Fibroblast of lung (primary cell): ENCODE data around the gene C10orf71. TPM values are rescaled to one million over a fixed set of nuclear protein-coding genes. Genes with fewer than 3 reads are reported as not detected.

Experiments used
- DNase-seq, 2 donors: peaks; one replicate each; pipeline versions ENCODE4 v3.0.0 to v3.0.0-alpha.2; 2010; ENCODE audit warnings: low read depth in 2 of 2
- H2AFZ ChIP-seq: 2 replicates; pipeline ENCODE4 v1.5.1; 2012; ENCODE audit warnings: low read length, control low read depth, inconsistent platforms
- H3K27ac ChIP-seq: 2 replicates; pipeline ENCODE4 v1.5.1; 2011; ENCODE audit warnings: low read length, control low read depth; ENCODE audit not compliant: insufficient read depth
- H3K27me3 ChIP-seq: 2 replicates; pipeline ENCODE4 v1.5.1; 2011; ENCODE audit warnings: mild to moderate bottlenecking, low read length; ENCODE audit not compliant: control insufficient read depth, insufficient read depth
- H3K36me3 ChIP-seq: 2 replicates; pipeline ENCODE4 v1.5.1; 2011; ENCODE audit warnings: low read length; ENCODE audit not compliant: control insufficient read depth, insufficient read depth
- H3K4me1 ChIP-seq: 2 replicates; pipeline ENCODE4 v1.5.1; 2011; ENCODE audit warnings: low read length; ENCODE audit not compliant: control insufficient read depth, insufficient read depth; ENCODE audit errors: extremely low read depth
- H3K4me2 ChIP-seq: 2 replicates; pipeline ENCODE4 v1.5.1; 2011; ENCODE audit warnings: low read length, control low read depth; ENCODE audit not compliant: insufficient read depth; ENCODE audit errors: extremely low read depth
- H3K4me3 ChIP-seq, 4 experiments: fragments of 200-600 bp in 1 of 4; sonication (generic) in 1 of 4; replicated peaks in 1 of 4; 2 replicates each; pipeline ENCODE4 v1.5.1; 2011 to 2016; ENCODE audit warnings: low read length in 4 of 4, low read depth in 3 of 4, mild to moderate bottlenecking in 3 of 4, control low read depth in 2 of 4, inconsistent platforms in 1 of 4, mixed read lengths in 1 of 4; ENCODE audit not compliant: insufficient read depth in 1 of 4; ENCODE audit errors: control extremely low read depth in 1 of 4
- H3K79me2 ChIP-seq: 2 replicates; pipeline ENCODE4 v1.5.1; 2012; ENCODE audit warnings: mild to moderate bottlenecking, low read length, inconsistent platforms; ENCODE audit not compliant: control insufficient read depth, insufficient read depth
- H3K9ac ChIP-seq: 2 replicates; pipeline ENCODE4 v1.5.1; 2011; ENCODE audit warnings: mild to moderate bottlenecking, low read length, control low read depth; ENCODE audit not compliant: insufficient read depth
- H3K9me3 ChIP-seq: 2 replicates; pipeline ENCODE4 v1.5.1; 2012; ENCODE audit warnings: low read depth, low read length; ENCODE audit not compliant: control insufficient read depth, insufficient read depth
- H4K20me1 ChIP-seq: 2 replicates; pipeline ENCODE4 v1.5.1; 2011; ENCODE audit warnings: low read length; ENCODE audit not compliant: control insufficient read depth, insufficient read depth; ENCODE audit errors: extremely low read depth
- EZH2 ChIP-seq: IDR thresholded peaks from 2 replicates; pipeline ENCODE4 v1.5.1; 2012; ENCODE audit warnings: low read length, control low read depth, mild to moderate bottlenecking; ENCODE audit errors: missing control alignments
- polyA plus RNA-seq, 2 donors: library from polyadenylated mRNA; depleted of rRNA in 1 of 2; stranded (reverse) in 1 of 2; unstranded in 1 of 2; fragments of >200 nt; gene quantifications; 2 replicates each; pipeline ENCODE4 v1.2.1, GENCODE V29; 2011 to 2012; ENCODE audit warnings: missing spikeins in 1 of 2
- total RNA-seq: library from RNA; depleted of rRNA; stranded (reverse); fragments of >200 nt; gene quantifications from 2 replicates; pipeline ENCODE4 v1.2.1, GENCODE V29; 2014
- TF ChIP-seq, protein P1 (sequence below), 2 donors: IDR thresholded peaks in 1 of 2; conservative IDR thresholded peaks in 1 of 2; 1 replicate in 1 of 2; 2 replicates in 1 of 2; pipeline ENCODE4 v1.5.1; 2011 to 2012; ENCODE audit warnings: low read length in 2 of 2, control low read depth in 1 of 2, inconsistent platforms in 1 of 2, low read depth in 1 of 2, mild to moderate bottlenecking in 1 of 2

Gene C10orf71
- total and polyA plus RNA-seq, 2 donors (not counting 1 experiment from before 2014, with no cell fraction given): not detected

DNA sequence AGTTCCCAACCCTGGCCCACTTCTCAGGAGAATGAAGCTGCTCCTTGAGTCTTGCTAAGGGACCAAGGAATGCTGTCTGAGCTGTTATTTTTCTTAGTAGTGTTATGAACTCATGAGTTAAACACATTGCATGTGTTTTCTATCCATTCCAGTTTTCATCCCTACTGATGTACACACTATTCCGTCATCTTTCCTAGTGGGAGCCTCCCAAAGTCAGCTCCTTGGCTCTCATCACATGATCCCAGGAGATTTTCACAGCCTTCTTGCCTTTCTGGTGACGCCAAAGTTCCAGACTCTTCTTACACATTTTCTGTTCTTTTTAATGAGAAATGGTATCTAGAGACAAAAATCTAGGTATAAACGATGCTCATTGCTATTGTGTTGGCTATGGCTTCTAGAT is 8.4 kb upstream of the C10orf71 start:
- Histone ChIP-seq H2AFZ (no peak overlapping the region), H3K4me1 (no peaks in the 10 kb centered on the region), H3K27ac (no peak overlapping the region), H3K4me2 (no peak overlapping the region), H3K36me3 (no peaks in the 10 kb centered on the region), H3K79me2 (no peaks in the 10 kb centered on the region), H4K20me1 (no peaks in the 10 kb centered on the region), H3K9ac (no peak overlapping the region), H3K9me3 (no peaks in the 10 kb centered on the region), H3K27me3 (no peaks in the 10 kb centered on the region), H3K4me3 (no peak overlapping the region)
- DNase-seq: no peak
- no peak for TF ChIP-seq EZH2
- TF ChIP-seq, protein P1, sequence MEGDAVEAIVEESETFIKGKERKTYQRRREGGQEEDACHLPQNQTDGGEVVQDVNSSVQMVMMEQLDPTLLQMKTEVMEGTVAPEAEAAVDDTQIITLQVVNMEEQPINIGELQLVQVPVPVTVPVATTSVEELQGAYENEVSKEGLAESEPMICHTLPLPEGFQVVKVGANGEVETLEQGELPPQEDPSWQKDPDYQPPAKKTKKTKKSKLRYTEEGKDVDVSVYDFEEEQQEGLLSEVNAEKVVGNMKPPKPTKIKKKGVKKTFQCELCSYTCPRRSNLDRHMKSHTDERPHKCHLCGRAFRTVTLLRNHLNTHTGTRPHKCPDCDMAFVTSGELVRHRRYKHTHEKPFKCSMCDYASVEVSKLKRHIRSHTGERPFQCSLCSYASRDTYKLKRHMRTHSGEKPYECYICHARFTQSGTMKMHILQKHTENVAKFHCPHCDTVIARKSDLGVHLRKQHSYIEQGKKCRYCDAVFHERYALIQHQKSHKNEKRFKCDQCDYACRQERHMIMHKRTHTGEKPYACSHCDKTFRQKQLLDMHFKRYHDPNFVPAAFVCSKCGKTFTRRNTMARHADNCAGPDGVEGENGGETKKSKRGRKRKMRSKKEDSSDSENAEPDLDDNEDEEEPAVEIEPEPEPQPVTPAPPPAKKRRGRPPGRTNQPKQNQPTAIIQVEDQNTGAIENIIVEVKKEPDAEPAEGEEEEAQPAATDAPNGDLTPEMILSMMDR (conservative IDR thresholded peaks at IDR 0.05 in 1 of 2, IDR thresholded peaks at IDR 0.05 in 1 of 2; ENCODE audit: low read depth in 1 of 2, low read length in 2 of 2): no peak

DNA sequence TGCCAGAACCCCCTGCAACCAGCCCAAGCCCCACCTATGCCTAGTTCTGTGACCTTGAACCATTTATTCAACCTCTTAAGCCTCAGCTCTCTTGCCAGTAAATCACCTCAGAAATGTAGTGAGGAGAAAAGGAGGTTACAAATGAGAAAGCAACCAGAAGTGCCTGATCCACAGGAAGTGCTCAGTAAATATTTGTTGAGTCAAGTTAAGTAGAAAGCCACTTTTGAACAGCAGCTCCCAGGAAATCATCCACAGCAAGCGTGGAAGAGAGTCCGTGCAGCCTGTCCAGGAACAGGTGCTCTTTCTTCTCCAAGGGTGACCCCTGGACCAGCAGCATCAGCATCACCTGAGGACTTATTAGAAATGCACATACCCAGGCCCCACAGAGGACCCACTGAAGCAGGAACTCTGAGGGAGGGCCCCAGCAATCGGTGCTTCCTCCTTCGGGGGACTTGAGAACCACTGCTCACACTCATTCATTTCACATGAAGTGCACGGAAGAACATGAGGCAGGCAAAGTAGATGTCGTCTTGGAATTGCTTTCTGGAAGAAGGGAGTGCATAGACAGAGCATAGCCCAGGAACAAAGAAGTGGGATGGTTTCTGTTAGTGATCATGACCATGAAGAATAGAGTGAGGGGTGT is 6.3 kb upstream of the C10orf71 start:
- no peaks in the 10 kb centered on the region for H3K79me2 ChIP-seq
- no peaks in the 10 kb centered on the region for H3K27me3 ChIP-seq
- DNase-seq: no peak
- no peaks in the 10 kb centered on the region for H3K36me3 ChIP-seq
- no peak overlapping the region for H3K4me3 ChIP-seq
- no peak overlapping the region for H2AFZ ChIP-seq
- no peak overlapping the region for H3K9ac ChIP-seq
- no peak overlapping the region for H3K27ac ChIP-seq
- TF ChIP-seq, protein P1 (conservative IDR thresholded peaks at IDR 0.05 in 1 of 2, IDR thresholded peaks at IDR 0.05 in 1 of 2; ENCODE audit: low read depth in 1 of 2, low read length in 2 of 2): no peak
- TF ChIP-seq EZH2: no peak
- no peak overlapping the region for H3K4me2 ChIP-seq
- H3K9me3 ChIP-seq: no peaks in the 10 kb centered on the region
- no peaks in the 10 kb centered on the region for H3K4me1 ChIP-seq
- no peaks in the 10 kb centered on the region for H4K20me1 ChIP-seq

DNA sequence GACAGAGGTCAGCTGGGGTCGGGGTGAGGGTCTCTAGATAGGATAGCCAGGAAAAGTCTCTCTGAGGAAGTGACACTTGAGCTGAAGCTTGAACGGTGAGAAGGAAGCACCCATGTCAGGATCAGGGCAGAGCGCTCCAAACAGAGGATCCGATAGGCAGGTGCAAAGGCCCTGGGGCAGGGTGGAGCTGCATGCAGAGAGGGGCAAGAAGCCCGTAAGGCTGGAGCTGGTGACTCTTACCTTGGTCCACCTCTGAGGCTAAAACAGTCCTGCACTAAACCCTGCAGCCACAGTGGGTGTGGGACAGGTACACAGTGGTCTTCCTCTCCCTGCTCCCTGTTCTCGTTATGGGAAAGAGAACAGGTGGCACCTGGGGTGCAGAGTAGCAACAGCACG is 5.8 kb upstream of the C10orf71 start:
- no peak overlapping the region for H2AFZ ChIP-seq
- H3K4me3 ChIP-seq: no peak overlapping the region
- no peak overlapping the region for H3K27ac ChIP-seq
- peaks cover 2% of the 10 kb centered on the region for H3K27me3 ChIP-seq
- no peaks in the 10 kb centered on the region for H4K20me1 ChIP-seq
- H3K9me3 ChIP-seq: no peaks in the 10 kb centered on the region
- no peaks in the 10 kb centered on the region for H3K79me2 ChIP-seq
- no peak for TF ChIP-seq EZH2
- TF ChIP-seq, protein P1 (conservative IDR thresholded peaks at IDR 0.05 in 1 of 2, IDR thresholded peaks at IDR 0.05 in 1 of 2; ENCODE audit: low read depth in 1 of 2, low read length in 2 of 2): no peak
- no peaks in the 10 kb centered on the region for H3K4me1 ChIP-seq
- H3K4me2 ChIP-seq: no peak overlapping the region
- no peak overlapping the region for H3K9ac ChIP-seq
- no peak for DNase-seq
- no peaks in the 10 kb centered on the region for H3K36me3 ChIP-seq
